HepG2 (cell line): ENCODE measurements around the gene ZBED3.

ENCODE experiments used
- ZNF10 ChIP-seq: sonication (generic); formaldehyde crosslinking; IDR thresholded peaks from 2 replicates; pipeline ENCODE4 v1.4.0; 2020; ENCODE audit warnings: mild to moderate bottlenecking, low read depth, missing genetic modification reagents, borderline replicate concordance
- ZNF614 ChIP-seq: IDR thresholded peaks from 2 replicates; pipeline ENCODE4 v1.6.1; 2018; ENCODE audit warnings: missing biosample characterization, missing genetic modification reagents, inconsistent platforms, borderline replicate concordance
- TF ChIP-seq, protein P1 (sequence below): sonication (generic); formaldehyde crosslinking; IDR thresholded peaks from 2 replicates; pipeline ENCODE4 v1.5.0; 2020; ENCODE audit warnings: mild to moderate bottlenecking, missing genetic modification reagents, moderate library complexity

DNA sequence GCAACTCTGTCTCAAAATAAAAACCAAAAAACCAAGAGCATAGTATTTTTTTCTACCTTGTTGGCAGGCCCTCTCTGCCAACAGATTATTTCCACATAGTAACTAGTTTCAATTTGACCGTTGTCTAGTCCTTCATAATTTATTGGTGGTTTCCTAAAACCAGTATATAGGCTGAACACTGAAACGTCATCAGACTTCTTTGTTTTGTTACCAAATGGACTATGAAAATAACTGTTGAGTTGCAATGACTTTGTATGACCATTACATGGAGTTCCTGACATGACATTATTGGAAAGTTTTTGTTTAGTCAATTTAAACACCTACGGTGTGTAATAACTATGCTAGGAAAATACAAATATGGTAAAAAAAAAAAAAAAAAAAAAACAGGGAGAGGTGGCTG, 55.2 kb downstream of the ZBED3 start:
- TF ChIP-seq, protein P1, sequence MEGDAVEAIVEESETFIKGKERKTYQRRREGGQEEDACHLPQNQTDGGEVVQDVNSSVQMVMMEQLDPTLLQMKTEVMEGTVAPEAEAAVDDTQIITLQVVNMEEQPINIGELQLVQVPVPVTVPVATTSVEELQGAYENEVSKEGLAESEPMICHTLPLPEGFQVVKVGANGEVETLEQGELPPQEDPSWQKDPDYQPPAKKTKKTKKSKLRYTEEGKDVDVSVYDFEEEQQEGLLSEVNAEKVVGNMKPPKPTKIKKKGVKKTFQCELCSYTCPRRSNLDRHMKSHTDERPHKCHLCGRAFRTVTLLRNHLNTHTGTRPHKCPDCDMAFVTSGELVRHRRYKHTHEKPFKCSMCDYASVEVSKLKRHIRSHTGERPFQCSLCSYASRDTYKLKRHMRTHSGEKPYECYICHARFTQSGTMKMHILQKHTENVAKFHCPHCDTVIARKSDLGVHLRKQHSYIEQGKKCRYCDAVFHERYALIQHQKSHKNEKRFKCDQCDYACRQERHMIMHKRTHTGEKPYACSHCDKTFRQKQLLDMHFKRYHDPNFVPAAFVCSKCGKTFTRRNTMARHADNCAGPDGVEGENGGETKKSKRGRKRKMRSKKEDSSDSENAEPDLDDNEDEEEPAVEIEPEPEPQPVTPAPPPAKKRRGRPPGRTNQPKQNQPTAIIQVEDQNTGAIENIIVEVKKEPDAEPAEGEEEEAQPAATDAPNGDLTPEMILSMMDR, result no peak
- TF ChIP-seq ZNF10 (CRISPR knock-in tag) (no peak), ZNF614 (CRISPR knock-in tag) (no peak)
